Mesendoderm (in vitro differentiated cells): ENCODE data around the gene TSPAN5.
A peak's percentile ranks its signal among the peaks of the same experiment; 100 is the strongest.
"Not testable (repeated sequence)": the region's sequence is repeated elsewhere in the genome, so short reads cannot be mapped to it uniquely, and the experiment has no call there.

Experiments used
- DNase-seq: peaks from one replicate; pipeline ENCODE4 v3.0.0; 2013
- H2AK5ac ChIP-seq: 2 replicates; pipeline ENCODE4 v1.6.1; 2013; ENCODE audit warnings: low read length, inconsistent platforms
- H2BK120ac ChIP-seq: 2 replicates; pipeline ENCODE4 v1.6.1; 2013; ENCODE audit warnings: low read depth, mild to moderate bottlenecking, low read length, moderate library complexity, mixed read lengths
- H2BK15ac ChIP-seq: replicated peaks from 2 replicates; pipeline ENCODE4 v1.6.1; 2013; ENCODE audit warnings: low read depth, mild to moderate bottlenecking, moderate library complexity
- H2BK5ac ChIP-seq: 2 replicates; pipeline ENCODE4 v1.6.1; 2013; ENCODE audit warnings: low read length, inconsistent platforms
- H3K18ac ChIP-seq: 2 replicates; pipeline ENCODE4 v1.6.1; 2013; ENCODE audit warnings: mild to moderate bottlenecking, low read length, mixed read lengths
- H3K23ac ChIP-seq: one replicate; pipeline ENCODE4 v1.6.1; 2013; ENCODE audit warnings: low read length
- H3K27ac ChIP-seq: 2 replicates; pipeline ENCODE4 v1.5.1; 2013; ENCODE audit warnings: low read depth, mild to moderate bottlenecking, inconsistent platforms, low read length, moderate library complexity
- H3K27me3 ChIP-seq: 2 replicates; pipeline ENCODE4 v1.6.1; 2013; ENCODE audit warnings: low read length, control low read depth, mild to moderate bottlenecking, inconsistent platforms; ENCODE audit not compliant: insufficient read depth, poor library complexity
- H3K36me3 ChIP-seq: 2 replicates; pipeline ENCODE4 v1.6.1; 2013; ENCODE audit warnings: low read length, inconsistent platforms; ENCODE audit not compliant: control insufficient read depth, insufficient read depth
- H3K4ac ChIP-seq: one replicate; pipeline ENCODE4 v1.6.1; 2013; ENCODE audit warnings: low read depth, mild to moderate bottlenecking, low read length, moderate library complexity
- H3K4me1 ChIP-seq: 2 replicates; pipeline ENCODE4 v1.6.1; 2013; ENCODE audit warnings: low read depth, low read length, inconsistent platforms; ENCODE audit not compliant: control insufficient read depth
- H3K4me2 ChIP-seq: 2 replicates; pipeline ENCODE4 v1.6.1; 2013; ENCODE audit warnings: low read length
- H3K4me3 ChIP-seq: 2 replicates; pipeline ENCODE4 v1.5.1; 2013; ENCODE audit warnings: mild to moderate bottlenecking, low read length
- H3K56ac ChIP-seq: one replicate; pipeline ENCODE4 v1.6.1; 2013; ENCODE audit warnings: low read length
- H3K79me1 ChIP-seq: 2 replicates; pipeline ENCODE4 v1.6.1; 2013; ENCODE audit warnings: low read length, inconsistent platforms
- H3K79me2 ChIP-seq: 2 replicates; pipeline ENCODE4 v1.6.1; 2013; ENCODE audit warnings: mild to moderate bottlenecking, low read length; ENCODE audit not compliant: control insufficient read depth, insufficient read depth
- H3K9ac ChIP-seq: 2 replicates; pipeline ENCODE4 v1.6.1; 2013; ENCODE audit warnings: low read length, inconsistent platforms
- H4K5ac ChIP-seq: one replicate; pipeline ENCODE4 v1.6.1; 2013; ENCODE audit warnings: low read length
- H4K8ac ChIP-seq: one replicate; pipeline ENCODE4 v1.6.1; 2013; ENCODE audit warnings: low read depth, mild to moderate bottlenecking, control low read depth, low read length, moderate library complexity
- WGBS: extraction: QIAGEN DNeasy Blood & Tissue Kit; methylation state at CpG from one replicate; pipeline ENCODE4 v1.1.7; 2013; ENCODE audit warnings: low lambda C conversion rate, missing lambda C conversion rate; ENCODE audit not compliant: insufficient coverage; ENCODE audit errors: extremely low coverage; 5-methylcytosine and 5-hydroxymethylcytosine counted together

The TSPAN5 gene

DNA sequence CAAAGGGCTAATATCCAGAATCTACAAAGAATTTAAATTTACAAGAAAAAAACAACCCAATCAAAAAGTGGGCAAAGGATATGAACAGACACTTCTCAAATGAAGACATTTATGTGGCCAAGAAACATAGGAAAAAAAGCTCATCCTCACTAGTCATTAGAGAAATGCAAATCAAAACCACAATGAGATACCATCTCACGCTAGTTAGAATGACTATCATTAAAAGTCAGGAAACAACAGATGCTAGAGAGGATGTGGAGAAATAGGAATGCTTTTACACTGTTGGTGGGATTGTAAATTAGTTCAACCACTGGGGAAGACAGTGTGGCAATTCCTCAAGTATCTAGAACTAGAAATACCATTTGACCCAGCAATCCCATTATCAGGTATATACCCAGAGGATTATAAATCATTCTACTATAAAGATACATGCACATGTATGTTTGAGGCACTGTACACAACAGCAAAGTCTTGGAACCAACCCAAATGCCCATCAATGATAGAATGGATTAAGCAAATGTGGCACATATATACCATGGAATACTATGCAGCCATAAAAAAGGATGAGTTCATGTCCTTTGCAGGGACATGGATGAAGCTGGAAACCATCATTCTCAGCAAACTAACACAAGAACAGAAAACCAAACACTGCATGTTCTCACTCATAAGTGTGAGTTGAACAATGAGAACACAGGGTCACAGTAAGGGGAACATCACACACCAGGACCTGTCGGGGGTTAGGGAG is 197.1 kb downstream of the TSPAN5 start:
- H3K23ac ChIP-seq, H4K5ac ChIP-seq, H3K79me1 ChIP-seq, H3K4me2 ChIP-seq, DNase-seq, H2BK5ac ChIP-seq, H3K18ac ChIP-seq, H3K27me3 ChIP-seq, H3K27ac ChIP-seq, H2AK5ac ChIP-seq, H3K4me1 ChIP-seq, H3K36me3 ChIP-seq, H3K4ac ChIP-seq, H3K56ac ChIP-seq, H3K9ac ChIP-seq, H2BK120ac ChIP-seq, H2BK15ac ChIP-seq, H3K79me2 ChIP-seq, H4K8ac ChIP-seq, H3K4me3 ChIP-seq: not testable (repeated sequence)
- WGBS = no CpG with 5 or more reads among the region's 2 CpGs

- H2BK15ac ChIP-seq, H3K79me1 ChIP-seq, H2BK120ac ChIP-seq, H3K27me3 ChIP-seq, DNase-seq, H3K79me2 ChIP-seq, H4K8ac ChIP-seq, H3K18ac ChIP-seq, H3K4ac ChIP-seq, H3K4me1 ChIP-seq, H3K4me2 ChIP-seq, H3K9ac ChIP-seq, H3K27ac ChIP-seq, H3K23ac ChIP-seq, H3K36me3 ChIP-seq, H2AK5ac ChIP-seq, H3K56ac ChIP-seq, H4K5ac ChIP-seq, H3K4me3 ChIP-seq, H2BK5ac ChIP-seq: not testable (repeated sequence)
- WGBS = no CpG with 5 or more reads among the region's 9 CpGs
These were observed 201.0 kb downstream of the TSPAN5 start for GRCh38 chr4:98457422-98457821.

DNA sequence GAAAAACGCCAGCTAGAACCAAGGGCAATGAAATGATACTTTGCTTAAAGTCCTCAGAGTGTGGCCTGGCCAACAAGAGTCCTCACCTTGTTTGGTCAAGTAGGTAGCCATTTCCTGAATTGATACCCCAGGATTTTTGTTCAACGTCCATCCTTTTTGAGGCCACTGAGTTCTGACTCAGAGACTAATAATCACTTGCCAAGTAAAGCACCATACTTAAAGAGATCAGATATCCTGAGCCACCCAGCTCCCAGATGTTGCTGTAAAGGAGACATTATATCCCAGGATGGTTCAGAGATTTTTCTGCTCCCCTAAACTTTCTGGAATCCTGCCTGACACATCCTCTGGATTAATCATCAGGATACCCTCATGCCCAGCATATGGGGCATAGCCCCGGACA is 206.3 kb downstream of the TSPAN5 start:
- H2AK5ac ChIP-seq = no peak overlapping the region
- H3K4ac ChIP-seq = no peak overlapping the region
- no CpG with 5 or more reads among the region's 3 CpGs for WGBS

GRCh38 chr4:98448908-98449307 is 209.5 kb downstream of the TSPAN5 start:
- no peak overlapping the region for H3K4ac ChIP-seq
- H3K9ac ChIP-seq = no peak overlapping the region
- no peak overlapping the region for H2BK15ac ChIP-seq
- H3K27ac ChIP-seq = no peak overlapping the region
- DNase-seq = no peak
- no peak overlapping the region for H3K23ac ChIP-seq
- H3K36me3 ChIP-seq = no peaks in the 10 kb centered on the region
- H3K4me3 ChIP-seq = no peak overlapping the region
- H3K27me3 ChIP-seq = no peaks in the 10 kb centered on the region
- H3K4me2 ChIP-seq = no peak overlapping the region
- H2BK120ac ChIP-seq = no peak overlapping the region
- no peak overlapping the region for H4K8ac ChIP-seq
- H2AK5ac ChIP-seq = no peak overlapping the region
- no peak overlapping the region for H4K5ac ChIP-seq
- H3K79me1 ChIP-seq = no peaks in the 10 kb centered on the region
- H3K4me1 ChIP-seq = no peaks in the 10 kb centered on the region
- no peak overlapping the region for H2BK5ac ChIP-seq
- H3K18ac ChIP-seq = no peak overlapping the region
- no peak overlapping the region for H3K56ac ChIP-seq
- H3K79me2 ChIP-seq = no peaks in the 10 kb centered on the region

More for the DNA sequence above, 206.3 kb downstream of the TSPAN5 start:
- Histone ChIP-seq H4K5ac (no peak overlapping the region), H3K9ac (no peak overlapping the region), H2BK5ac (no peak overlapping the region), H3K79me2 (no peaks in the 10 kb centered on the region), H3K27ac (no peak overlapping the region), H3K27me3 (no peaks in the 10 kb centered on the region), H3K4me3 (no peak overlapping the region), H3K23ac (no peak overlapping the region), H4K8ac (no peak overlapping the region), H3K56ac (no peak overlapping the region), H3K4me2 (no peak overlapping the region), H2BK120ac (no peak overlapping the region), H3K36me3 (no peaks in the 10 kb centered on the region), H2BK15ac (no peak overlapping the region), H3K18ac (no peak overlapping the region), H3K4me1 (no peaks in the 10 kb centered on the region), H3K79me1 (no peaks in the 10 kb centered on the region)
- no peak for DNase-seq

- H2BK5ac ChIP-seq = no peak overlapping the region
- H4K8ac ChIP-seq = no peak overlapping the region
- no peak overlapping the region for H3K56ac ChIP-seq
- no peak overlapping the region for H3K9ac ChIP-seq
- no peaks in the 10 kb centered on the region for H3K27me3 ChIP-seq
- no peak overlapping the region for H3K27ac ChIP-seq
- H3K18ac ChIP-seq = no peak overlapping the region
- H3K79me2 ChIP-seq = no peaks in the 10 kb centered on the region
- no peaks in the 10 kb centered on the region for H3K36me3 ChIP-seq
- H3K79me1 ChIP-seq = no peaks in the 10 kb centered on the region
- no peak overlapping the region for H3K4me2 ChIP-seq
- H3K23ac ChIP-seq = no peak overlapping the region
- H3K4me1 ChIP-seq = no peaks in the 10 kb centered on the region
- no peak overlapping the region for H3K4me3 ChIP-seq
- H2BK120ac ChIP-seq = no peak overlapping the region
- peak; percentile 35 for DNase-seq
- no peak overlapping the region for H3K4ac ChIP-seq
- WGBS = no CpG with 5 or more reads among the region's 5 CpGs
- no peak overlapping the region for H2AK5ac ChIP-seq
- H4K5ac ChIP-seq = no peak overlapping the region
- H2BK15ac ChIP-seq = no peak overlapping the region
These were observed 210.8 kb downstream of the TSPAN5 start for GRCh38 chr4:98447648-98448047.
